ENCODE data around the gene PNPLA5.
"Not testable (repeated sequence)": the region's sequence is repeated elsewhere in the genome, so short reads cannot be mapped to it uniquely, and the experiment has no call there.

PNPLA5 gene

GRCh38 chr22:43891360-43892182, at the start of gene PNPLA5:
PNPLA5 (minus strand) TSS chr22:43892013; CDS start chr22:43891880, 133 bp downstream.
- peak; percentile 63 for DNase-seq

- DNase-seq, result no peak
Measured at GRCh38 chr22:43941449-43941848, 49.6 kb upstream of the PNPLA5 start.

- DNase-seq, result no peak
Measured at GRCh38 chr22:43931771-43932170, 40.0 kb upstream of the PNPLA5 start.

- no peak for DNase-seq
Measured at GRCh38 chr22:43928908-43929307, 37.1 kb upstream of the PNPLA5 start.

- no peak for DNase-seq
Measured at GRCh38 chr22:43928468-43928867, 36.7 kb upstream of the PNPLA5 start.

- DNase-seq, result no peak
Measured at GRCh38 chr22:43926349-43926710, 34.5 kb upstream of the PNPLA5 start.

GRCh38 chr22:43925433-43926348, 33.9 kb upstream of the PNPLA5 start:
- no peak for DNase-seq

- no peak for DNase-seq
Measured at GRCh38 chr22:43924877-43925276, 33.1 kb upstream of the PNPLA5 start.

- peak; percentile 89 for DNase-seq
Measured at GRCh38 chr22:43923631-43924464, 32.0 kb upstream of the PNPLA5 start, which contains the start of gene PNPLA3. PNPLA3 (plus strand) TSS chr22:43923805; CDS start chr22:43923912, 107 bp downstream.

- DNase-seq, result no peak
Measured at GRCh38 chr22:43923191-43923590, 31.4 kb upstream of the PNPLA5 start.

GRCh38 chr22:43922123-43922522, 30.3 kb upstream of the PNPLA5 start:
- no peak for DNase-seq

GRCh38 chr22:43921370-43921769, 29.6 kb upstream of the PNPLA5 start:
- no peak for DNase-seq

- DNase-seq, result no peak
Measured at GRCh38 chr22:43919106-43919973, 27.5 kb upstream of the PNPLA5 start.

- no peak for DNase-seq
Measured at GRCh38 chr22:43917521-43917920, 25.7 kb upstream of the PNPLA5 start.

- DNase-seq, result no peak
Measured at GRCh38 chr22:43911351-43911750, 19.5 kb upstream of the PNPLA5 start.

- no peak for DNase-seq
Measured at GRCh38 chr22:43910178-43910695, 18.4 kb upstream of the PNPLA5 start.

- no peak for DNase-seq
Measured at GRCh38 chr22:43909708-43910107, 17.9 kb upstream of the PNPLA5 start.

- DNase-seq, result no peak
Measured at GRCh38 chr22:43905681-43906080, 13.9 kb upstream of the PNPLA5 start.

- not testable (repeated sequence) for DNase-seq
Measured at GRCh38 chr22:43904412-43904811, 12.6 kb upstream of the PNPLA5 start.

- DNase-seq, result not testable (repeated sequence)
Measured at GRCh38 chr22:43903033-43903432, 11.2 kb upstream of the PNPLA5 start.

- DNase-seq, result no peak
Measured at GRCh38 chr22:43901976-43902643, 10.3 kb upstream of the PNPLA5 start.

All from activated CD8-positive, alpha-beta memory T cell treated with anti-CD3 and anti-CD28 coated beads, Interleukin-2, amount 50 U/mL, for 48 hours (primary cell).